ENCODE data around the gene DLK2. TPM values are rescaled to one million over a fixed set of nuclear protein-coding genes. Genes with fewer than 3 reads are reported as not detected.

Gene DLK2
- total and polyA plus RNA-seq, 2 of the 13 experiments (the other 11 are each of a cell fraction or from before 2014, with no cell fraction given), result 1.2 to 3.8 TPM

DNA sequence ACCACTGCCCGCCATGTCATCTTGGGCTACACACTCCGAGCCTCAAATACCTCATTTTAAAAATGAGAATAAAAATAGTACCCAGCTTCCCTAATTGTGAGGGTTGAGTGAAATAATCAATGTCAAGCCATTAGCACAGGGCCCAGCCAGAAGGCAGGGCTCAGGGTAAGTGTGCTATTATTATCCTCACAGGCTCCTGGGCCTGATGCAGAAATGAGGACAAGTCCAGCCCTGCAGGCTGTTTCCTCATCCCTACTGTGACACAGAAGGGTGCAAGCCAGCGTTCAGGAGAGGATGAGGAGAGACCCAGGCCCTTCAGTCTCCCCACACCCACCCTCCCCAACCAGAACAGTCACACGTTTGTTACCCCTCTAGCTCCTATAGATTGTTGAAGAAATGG, 4.0 kb downstream of the DLK2 start:
- Histone ChIP-seq H3K4me3 (replicated peaks in 1 of 3; ENCODE audit: insufficient read depth in 1 of 3, low read depth in 2 of 3, low read length in 3 of 3) (no peak overlapping the region), H3K9me3 (ENCODE audit: low read length) (no peaks in the 10 kb centered on the region), H3K9ac (ENCODE audit: insufficient read depth, low read depth, low read length) (no peak overlapping the region), H3K36me3 (replicated peaks in 1 of 2; ENCODE audit: control insufficient read depth in 1 of 2, insufficient read depth in 2 of 2, low read length in 2 of 2) (peaks cover 18 to 32% of the 10 kb centered on the region in 2 experiments; a peak in 4 of 5 replicates), H3K27ac (ENCODE audit: extremely low read length, insufficient read depth, low read length) (no peak overlapping the region), H4K20me1 (ENCODE audit: insufficient read depth, low read length) (no peaks in the 10 kb centered on the region), H3K27me3 (ENCODE audit: control insufficient read depth in 1 of 2, insufficient read depth in 2 of 2, low read length in 2 of 2) (no peaks in the 10 kb centered on the region), H3K79me2 (ENCODE audit: insufficient read depth, low read length) (no peaks in the 10 kb centered on the region), H2AFZ (ENCODE audit: low read length) (no peak overlapping the region), H3K4me1 (ENCODE audit: insufficient read depth, low read length) (peaks cover 14% of the 10 kb centered on the region), H3K4me2 (ENCODE audit: low read depth, low read length) (no peak overlapping the region)
- DNase-seq (ENCODE audit: low spot score) (no peak), FAIRE-seq (no peak), ATAC-seq (no peak)
- BruUV-seq (replicated peaks), result no TSS peak
- TF ChIP-seq, protein P1, sequence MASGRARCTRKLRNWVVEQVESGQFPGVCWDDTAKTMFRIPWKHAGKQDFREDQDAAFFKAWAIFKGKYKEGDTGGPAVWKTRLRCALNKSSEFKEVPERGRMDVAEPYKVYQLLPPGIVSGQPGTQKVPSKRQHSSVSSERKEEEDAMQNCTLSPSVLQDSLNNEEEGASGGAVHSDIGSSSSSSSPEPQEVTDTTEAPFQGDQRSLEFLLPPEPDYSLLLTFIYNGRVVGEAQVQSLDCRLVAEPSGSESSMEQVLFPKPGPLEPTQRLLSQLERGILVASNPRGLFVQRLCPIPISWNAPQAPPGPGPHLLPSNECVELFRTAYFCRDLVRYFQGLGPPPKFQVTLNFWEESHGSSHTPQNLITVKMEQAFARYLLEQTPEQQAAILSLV (CRISPR knock-in tag; IDR thresholded peaks at IDR 0.05; ENCODE audit: borderline replicate concordance), result no peak
- TF ChIP-seq, protein P2, sequence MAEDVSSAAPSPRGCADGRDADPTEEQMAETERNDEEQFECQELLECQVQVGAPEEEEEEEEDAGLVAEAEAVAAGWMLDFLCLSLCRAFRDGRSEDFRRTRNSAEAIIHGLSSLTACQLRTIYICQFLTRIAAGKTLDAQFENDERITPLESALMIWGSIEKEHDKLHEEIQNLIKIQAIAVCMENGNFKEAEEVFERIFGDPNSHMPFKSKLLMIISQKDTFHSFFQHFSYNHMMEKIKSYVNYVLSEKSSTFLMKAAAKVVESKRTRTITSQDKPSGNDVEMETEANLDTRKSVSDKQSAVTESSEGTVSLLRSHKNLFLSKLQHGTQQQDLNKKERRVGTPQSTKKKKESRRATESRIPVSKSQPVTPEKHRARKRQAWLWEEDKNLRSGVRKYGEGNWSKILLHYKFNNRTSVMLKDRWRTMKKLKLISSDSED (CRISPR knock-in tag; IDR thresholded peaks at IDR 0.05), result no peak
- TF ChIP-seq SP1 (IDR thresholded peaks at IDR 0.05) (no peak), SP1 (CRISPR knock-in tag; IDR thresholded peaks at IDR 0.05) (no peak), ZNF207 (IDR thresholded peaks at IDR 0.05; ENCODE audit: borderline replicate concordance) (no peak), ZNF792 (CRISPR knock-in tag; IDR thresholded peaks at IDR 0.05) (no peak), ZFP1 (CRISPR knock-in tag; IDR thresholded peaks at IDR 0.05) (no peak)
- TF ChIP-seq, protein P3, sequence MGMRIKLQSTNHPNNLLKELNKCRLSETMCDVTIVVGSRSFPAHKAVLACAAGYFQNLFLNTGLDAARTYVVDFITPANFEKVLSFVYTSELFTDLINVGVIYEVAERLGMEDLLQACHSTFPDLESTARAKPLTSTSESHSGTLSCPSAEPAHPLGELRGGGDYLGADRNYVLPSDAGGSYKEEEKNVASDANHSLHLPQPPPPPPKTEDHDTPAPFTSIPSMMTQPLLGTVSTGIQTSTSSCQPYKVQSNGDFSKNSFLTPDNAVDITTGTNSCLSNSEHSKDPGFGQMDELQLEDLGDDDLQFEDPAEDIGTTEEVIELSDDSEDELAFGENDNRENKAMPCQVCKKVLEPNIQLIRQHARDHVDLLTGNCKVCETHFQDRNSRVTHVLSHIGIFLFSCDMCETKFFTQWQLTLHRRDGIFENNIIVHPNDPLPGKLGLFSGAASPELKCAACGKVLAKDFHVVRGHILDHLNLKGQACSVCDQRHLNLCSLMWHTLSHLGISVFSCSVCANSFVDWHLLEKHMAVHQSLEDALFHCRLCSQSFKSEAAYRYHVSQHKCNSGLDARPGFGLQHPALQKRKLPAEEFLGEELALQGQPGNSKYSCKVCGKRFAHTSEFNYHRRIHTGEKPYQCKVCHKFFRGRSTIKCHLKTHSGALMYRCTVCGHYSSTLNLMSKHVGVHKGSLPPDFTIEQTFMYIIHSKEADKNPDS (CRISPR knock-in tag; IDR thresholded peaks at IDR 0.05), result no peak
- TF ChIP-seq, protein P4, sequence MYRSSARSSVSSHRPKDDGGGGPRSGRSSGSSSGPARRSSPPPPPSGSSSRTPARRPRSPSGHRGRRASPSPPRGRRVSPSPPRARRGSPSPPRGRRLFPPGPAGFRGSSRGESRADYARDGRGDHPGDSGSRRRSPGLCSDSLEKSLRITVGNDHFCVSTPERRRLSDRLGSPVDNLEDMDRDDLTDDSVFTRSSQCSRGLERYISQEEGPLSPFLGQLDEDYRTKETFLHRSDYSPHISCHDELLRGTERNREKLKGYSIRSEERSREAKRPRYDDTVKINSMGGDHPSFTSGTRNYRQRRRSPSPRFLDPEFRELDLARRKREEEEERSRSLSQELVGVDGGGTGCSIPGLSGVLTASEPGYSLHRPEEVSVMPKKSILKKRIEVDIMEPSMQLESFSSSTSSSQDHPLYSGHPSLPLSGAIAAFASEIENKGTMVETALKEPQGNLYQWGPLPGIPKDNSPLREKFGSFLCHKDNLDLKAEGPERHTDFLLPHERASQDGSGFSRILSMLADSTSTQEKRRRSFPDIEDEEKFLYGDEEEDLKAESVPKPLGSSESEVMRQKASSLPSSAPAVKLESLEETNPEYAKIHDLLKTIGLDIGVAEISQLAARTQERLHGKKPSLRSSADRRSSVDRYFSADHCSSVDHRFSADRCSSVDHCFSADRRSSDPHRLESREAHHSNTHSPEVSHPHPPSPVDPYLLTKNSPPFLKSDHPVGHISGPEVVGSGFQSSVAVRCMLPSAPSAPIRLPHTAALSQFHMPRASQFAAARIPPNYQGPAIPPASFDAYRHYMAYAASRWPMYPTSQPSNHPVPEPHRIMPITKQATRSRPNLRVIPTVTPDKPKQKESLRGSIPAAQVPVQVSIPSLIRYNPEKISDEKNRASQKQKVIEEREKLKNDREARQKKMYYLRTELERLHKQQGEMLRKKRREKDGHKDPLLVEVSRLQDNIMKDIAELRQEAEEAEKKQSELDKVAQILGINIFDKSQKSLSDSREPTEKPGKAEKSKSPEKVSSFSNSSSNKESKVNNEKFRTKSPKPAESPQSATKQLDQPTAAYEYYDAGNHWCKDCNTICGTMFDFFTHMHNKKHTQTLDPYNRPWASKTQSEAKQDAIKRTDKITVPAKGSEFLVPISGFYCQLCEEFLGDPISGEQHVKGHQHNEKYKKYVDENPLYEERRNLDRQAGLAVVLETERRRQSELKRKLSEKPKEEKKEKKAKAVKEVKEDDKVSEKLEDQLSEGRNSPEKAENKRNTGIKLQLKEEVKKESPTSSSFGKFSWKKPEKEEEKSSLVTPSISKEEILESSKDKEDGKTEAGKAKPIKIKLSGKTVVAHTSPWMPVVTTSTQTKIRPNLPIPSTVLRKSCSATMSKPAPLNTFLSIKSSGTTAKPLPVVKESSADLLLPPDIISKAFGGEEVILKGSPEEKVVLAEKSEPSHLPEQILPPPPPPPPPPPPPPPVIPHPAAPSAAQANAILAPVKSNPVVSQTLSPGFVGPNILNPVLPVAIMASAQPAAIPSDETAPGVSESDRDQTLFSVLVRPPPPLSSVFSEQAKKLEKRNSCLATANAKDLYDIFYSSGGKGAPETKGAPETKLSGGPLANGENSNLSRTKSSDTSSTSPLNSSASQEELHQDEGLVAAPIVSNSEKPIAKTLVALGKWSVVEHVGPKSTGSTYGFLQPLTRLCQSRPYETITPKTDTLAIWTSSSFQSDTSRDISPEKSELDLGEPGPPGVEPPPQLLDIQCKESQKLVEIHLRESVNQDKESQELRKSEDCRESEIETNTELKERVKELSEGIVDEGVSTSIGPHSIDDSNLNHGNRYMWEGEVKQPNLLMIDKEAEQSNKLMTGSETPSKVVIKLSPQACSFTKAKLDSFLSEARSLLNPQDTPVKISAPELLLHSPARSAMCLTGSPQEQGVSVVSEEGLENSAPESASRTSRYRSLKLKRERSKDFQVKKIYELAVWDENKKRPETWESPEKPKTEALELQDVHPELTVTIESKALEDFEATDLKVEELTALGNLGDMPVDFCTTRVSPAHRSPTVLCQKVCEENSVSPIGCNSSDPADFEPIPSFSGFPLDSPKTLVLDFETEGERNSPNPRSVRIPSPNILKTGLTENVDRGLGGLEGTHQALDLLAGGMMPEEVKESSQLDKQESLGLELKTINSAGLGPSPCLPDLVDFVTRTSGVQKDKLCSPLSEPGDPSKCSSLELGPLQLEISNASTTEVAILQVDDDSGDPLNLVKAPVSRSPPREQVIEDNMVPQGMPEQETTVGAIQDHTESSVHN (CRISPR knock-in tag; IDR thresholded peaks at IDR 0.05), result no peak
- ChIA-PET POLR2A (interaction anchor here (0.7 kb wide), 1 partner anchor 15 kb away, joined by 4 read pairs; no protein-coding TSS in a partner anchor), CTCF (ENCODE audit: low intra/inter-chr PET ratio, low total read pairs) (no interaction called here)
- intact Hi-C loops (cut with micrococcal nuclease; ENCODE audit: unreplicated experiment), result no loop called here
- in situ Hi-C loops (cut with HindIII; ENCODE audit: extremely low pct_ligation_motif_present, low pct_unique_long_range_greater_than_20kb), result no loop called here
- WGBS (ENCODE audit: low lambda C conversion rate), result 98% methylated on average over 4 of the region's 4 CpGs
